NCI-H524 (cell line): ENCODE measurements around the gene SARDH.

Experiments
- DNase-seq, 2 experiments: peaks; one replicate each; lab custom pipeline; 2025; lab: John Stamatoyannopoulos, UW

SARDH gene

GRCh38 chr9:133734590-133735414 lies 3.4 kb downstream of the SARDH start:
- no peak for DNase-seq

- no peak for DNase-seq
Observed at GRCh38 chr9:133733796-133734533, 4.2 kb downstream of the SARDH start.

- DNase-seq, result peak in 1 of 2 experiments; percentile 32
Observed at GRCh38 chr9:133733421-133733795, 4.7 kb downstream of the SARDH start.

DNA sequence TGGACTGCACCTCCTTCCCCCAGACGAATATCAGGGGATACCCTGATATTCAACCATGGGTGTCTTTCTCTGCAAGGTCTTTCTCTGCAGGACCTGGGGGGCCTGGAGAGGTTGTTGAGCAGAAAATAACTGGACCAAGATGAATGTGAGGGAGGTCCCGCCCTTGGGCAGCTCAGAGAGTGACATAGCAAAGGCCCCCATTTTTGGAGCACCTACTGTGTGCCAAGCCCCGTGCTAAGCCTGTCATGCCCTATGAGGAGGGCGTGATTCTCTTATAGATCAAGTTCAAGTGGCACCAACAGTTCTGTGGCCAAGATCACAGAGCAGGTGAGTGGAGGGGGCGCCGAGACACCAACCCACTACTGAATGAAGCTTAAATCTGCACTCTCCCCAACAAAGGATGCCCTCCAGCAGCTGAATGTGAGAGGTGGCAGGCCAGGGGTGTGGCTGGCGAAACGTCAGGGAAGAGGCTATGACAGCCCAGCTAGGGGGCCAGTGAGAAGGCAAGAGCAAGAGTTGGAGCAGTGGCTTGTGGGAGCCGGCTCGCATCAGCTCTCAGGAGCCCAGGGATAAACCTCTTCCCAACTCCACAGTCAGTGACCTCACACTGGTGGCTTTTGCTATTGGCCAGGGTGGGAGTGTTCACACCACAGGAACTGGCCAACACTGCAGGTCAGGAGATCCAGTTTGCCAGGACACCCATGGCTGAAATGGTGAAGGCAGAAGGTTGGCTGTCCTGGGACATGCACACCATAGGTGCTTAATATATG lies 5.3 kb downstream of the SARDH start:
- DNase-seq, result no peak

DNA sequence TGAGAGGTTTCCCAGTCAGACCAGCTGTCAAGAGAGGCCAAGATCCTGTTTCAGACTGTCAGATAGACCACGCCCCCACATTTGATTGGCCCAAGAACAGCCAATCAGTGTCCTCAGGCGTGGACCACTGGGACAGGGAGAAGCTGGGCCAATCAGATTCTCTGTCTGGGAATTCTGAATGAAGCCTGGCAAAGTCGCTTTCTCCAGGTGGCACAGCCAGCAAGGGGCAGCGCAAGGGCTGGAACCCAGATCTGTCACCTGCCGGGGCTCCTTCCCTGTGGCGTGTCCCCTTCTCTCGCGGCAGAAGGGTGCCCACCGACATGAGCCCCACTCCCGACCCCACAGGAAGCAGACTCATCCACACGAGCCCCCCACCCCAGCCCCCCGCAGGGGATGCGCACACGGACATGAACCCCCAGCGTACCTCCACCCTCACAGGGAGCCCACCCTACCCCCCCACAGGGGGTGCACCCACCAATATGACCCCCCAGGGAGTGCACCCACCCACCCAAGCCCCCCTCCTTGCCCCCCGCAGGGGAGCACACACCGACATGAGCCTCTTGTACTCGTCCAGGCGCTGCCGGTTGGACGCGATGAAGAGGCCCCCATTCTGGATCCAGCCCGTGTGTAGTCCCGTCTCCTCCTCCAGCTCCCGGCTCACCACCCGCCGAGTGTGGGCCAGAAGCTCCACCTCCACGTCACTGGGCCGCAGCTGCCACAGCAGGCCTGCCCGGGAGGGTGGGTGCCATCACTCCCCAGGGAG lies 6.1 kb downstream of the SARDH start:
- DNase-seq, result peak; percentile 97 to 99

- DNase-seq, result no peak
Observed at GRCh38 chr9:133730994-133731715, 7.0 kb downstream of the SARDH start.

- no peak for DNase-seq
Observed at GRCh38 chr9:133729617-133730281, 8.4 kb downstream of the SARDH start.

- DNase-seq, result no peak
Observed at GRCh38 chr9:133728856-133729616, 9.1 kb downstream of the SARDH start.

DNA sequence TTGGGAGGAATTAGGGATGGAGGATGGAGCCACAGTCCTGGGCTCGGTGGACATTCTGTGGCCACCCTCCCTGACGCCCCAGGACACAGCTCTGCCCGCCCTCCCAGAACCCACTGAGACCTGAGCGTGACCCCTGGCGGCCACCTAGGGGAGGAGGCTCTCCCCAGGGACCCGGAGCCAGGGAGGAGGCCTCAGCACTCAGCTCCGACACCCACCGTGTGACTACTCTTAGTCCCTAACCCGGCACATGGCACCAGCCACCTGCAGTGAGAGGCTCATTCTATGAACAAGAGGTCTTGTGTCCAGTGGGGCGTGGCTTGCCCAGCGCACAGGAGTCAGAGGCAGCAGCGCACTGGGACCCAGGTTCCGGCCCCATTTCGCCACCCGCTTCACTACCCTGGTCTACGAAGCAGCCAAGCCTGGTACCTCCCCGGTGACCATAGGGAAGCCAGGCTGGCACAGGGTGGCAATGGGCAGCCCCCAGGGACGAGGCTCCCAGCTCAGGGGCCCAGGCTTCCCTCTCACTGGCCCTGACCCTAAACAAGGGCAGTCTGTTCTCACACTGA lies 10.2 kb downstream of the SARDH start:
- DNase-seq, result no peak

- peak in 1 of 2 experiments; percentile 30 for DNase-seq
Observed at GRCh38 chr9:133727277-133727875, 10.8 kb downstream of the SARDH start.

DNA sequence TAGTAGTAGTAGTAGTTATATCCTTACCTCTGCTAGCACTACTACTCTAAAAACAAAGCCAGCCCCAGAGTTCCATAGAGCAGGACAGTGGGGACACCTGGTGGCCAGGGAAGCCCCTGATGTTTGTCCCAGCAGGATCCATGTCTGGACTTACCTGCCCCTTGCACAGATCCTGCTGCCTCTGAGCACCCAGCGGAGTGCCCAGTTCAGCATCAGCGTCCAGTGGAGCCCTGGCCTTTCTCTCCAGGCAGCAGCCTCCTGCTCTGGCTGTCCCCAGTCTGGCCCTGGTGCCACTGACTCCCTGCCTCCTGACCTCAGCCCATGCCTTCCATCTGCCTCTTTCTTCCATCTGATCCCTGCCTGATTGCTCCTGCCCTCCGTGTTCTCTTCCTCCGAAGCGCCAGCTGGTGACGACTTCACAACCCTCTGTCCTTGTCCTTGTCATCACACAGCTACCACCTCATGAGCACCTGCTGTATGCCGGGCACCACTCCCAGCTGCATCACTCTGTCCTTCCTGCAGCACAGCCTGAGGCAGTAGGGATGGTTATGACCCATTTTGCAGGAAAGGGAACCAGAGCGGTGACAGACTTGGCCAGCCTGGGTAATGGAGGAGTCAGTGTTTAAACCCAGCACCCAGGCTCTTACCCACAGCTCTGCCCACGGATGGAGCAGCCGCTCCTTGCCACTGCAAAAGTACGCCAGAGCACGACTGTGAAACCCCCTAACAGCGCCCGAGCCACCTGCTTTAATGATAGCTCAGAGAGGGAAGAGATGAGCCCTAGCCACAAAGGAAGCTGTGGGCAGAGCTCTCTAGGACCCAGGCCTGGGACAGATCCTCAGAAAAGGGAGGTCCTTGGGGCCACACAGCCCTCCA lies 11.5 kb downstream of the SARDH start:
- DNase-seq, result peak; percentile 82 to 84

GRCh38 chr9:133725886-133726285 lies 12.3 kb downstream of the SARDH start:
- no peak for DNase-seq

GRCh38 chr9:133718563-133719315 lies 19.4 kb downstream of the SARDH start:
- DNase-seq, result no peak

DNA sequence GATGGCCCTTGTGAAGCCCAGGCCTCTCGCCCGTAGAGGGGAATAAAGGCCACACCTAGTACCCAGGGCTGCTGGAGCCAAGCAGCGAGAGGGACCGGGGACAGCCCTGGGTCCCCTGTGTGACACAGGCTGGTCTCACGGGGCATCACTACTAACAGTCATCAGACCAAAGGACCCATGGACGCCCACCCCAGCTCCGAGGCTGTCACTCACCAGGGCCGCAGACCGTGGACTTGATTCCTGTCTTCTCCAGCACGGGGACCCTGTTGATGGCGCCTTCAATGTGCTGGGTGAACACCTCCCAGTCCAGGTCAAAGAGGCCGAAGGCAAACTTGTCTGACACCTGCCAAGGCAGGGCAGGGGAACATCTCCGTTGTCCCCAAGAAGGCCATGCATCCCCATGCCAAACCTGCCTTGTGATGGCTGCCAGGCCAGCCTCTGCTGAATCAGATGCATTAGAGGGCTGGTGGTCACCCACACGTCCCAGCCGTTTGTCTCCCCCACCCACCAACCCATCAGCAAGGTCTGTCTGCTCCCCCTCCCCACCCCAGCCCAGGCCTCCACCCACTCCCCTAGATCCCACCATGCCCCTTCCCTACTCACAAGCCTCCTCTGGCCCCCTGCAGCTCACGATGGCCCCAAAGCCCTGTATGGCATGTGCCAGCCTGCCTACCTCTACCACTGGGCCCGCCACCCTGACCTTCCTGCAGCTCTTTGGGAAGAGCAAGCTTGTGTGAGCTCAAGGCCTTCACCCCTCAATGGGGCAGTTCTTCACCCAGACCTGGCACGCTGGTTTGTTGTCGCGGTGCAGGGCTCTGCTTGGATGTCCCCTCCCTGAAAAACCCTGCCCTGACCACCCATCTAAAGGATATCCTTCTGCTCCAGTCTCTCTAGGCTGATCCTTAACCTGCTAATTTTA lies 20.8 kb downstream of the SARDH start:
- no peak for DNase-seq

GRCh38 chr9:133716564-133717112 lies 21.5 kb downstream of the SARDH start:
- no peak for DNase-seq
